Hepatocyte (in vitro differentiated cells): Measurements from ENCODE around the gene C3orf20. TPM values are rescaled to one million over a fixed set of nuclear protein-coding genes. Genes with fewer than 3 reads are reported as not detected.

ENCODE experiments used
- DNase-seq: peaks from one replicate; pipeline ENCODE4 v3.0.0-alpha.2; 2016; ENCODE audit warnings: low spot score
- H2AFZ ChIP-seq: fragments of 200-600 bp; sonication (generic); 2 replicates; pipeline ENCODE4 v1.6.0; 2016; ENCODE audit warnings: antibody characterized with exemption, mild to moderate bottlenecking
- H3K27ac ChIP-seq: fragments of 200-600 bp; sonication (generic); 2 replicates; pipeline ENCODE4 v1.5.1; 2016; ENCODE audit warnings: mild to moderate bottlenecking
- H3K27me3 ChIP-seq: fragments of 200-600 bp; sonication (generic); 2 replicates; pipeline ENCODE4 v1.6.1; 2016
- H3K36me3 ChIP-seq: fragments of 200-600 bp; sonication (generic); replicated peaks from 2 replicates; pipeline ENCODE4 v1.5.1; 2016; ENCODE audit warnings: low read depth; ENCODE audit not compliant: insufficient read depth
- H3K4me1 ChIP-seq: fragments of 200-600 bp; sonication (generic); 2 replicates; pipeline ENCODE4 v1.5.1; 2016; ENCODE audit warnings: mild to moderate bottlenecking, moderate library complexity; ENCODE audit not compliant: insufficient read depth
- H3K4me2 ChIP-seq: fragments of 200-600 bp; sonication (generic); 2 replicates; pipeline ENCODE4 v1.6.0; 2016
- H3K4me3 ChIP-seq: fragments of 200-600 bp; sonication (generic); 2 replicates; pipeline ENCODE4 v1.5.1; 2016; ENCODE audit warnings: mild to moderate bottlenecking
- H3K79me2 ChIP-seq: fragments of 200-600 bp; sonication (generic); 2 replicates; pipeline ENCODE4 v1.6.0; 2017; ENCODE audit warnings: mild to moderate bottlenecking
- H3K9me2 ChIP-seq: fragments of 200-600 bp; sonication (generic); replicated peaks from 2 replicates; pipeline ENCODE4 v1.6.0; 2017; ENCODE audit warnings: mild to moderate bottlenecking; ENCODE audit not compliant: insufficient read depth
- H3K9me3 ChIP-seq: fragments of 200-600 bp; sonication (generic); 2 replicates; pipeline ENCODE4 v1.5.1; 2016; ENCODE audit warnings: low read depth, mild to moderate bottlenecking
- H4K20me1 ChIP-seq: fragments of 200-600 bp; sonication (generic); 2 replicates; pipeline ENCODE4 v1.6.0; 2016; ENCODE audit warnings: mild to moderate bottlenecking; ENCODE audit not compliant: insufficient read depth, poor library complexity, severe bottlenecking
- CTCF ChIP-seq: fragments of 200-600 bp; sonication (generic); IDR thresholded peaks from 2 replicates; pipeline ENCODE4 v1.5.1; 2016; ENCODE audit warnings: antibody characterized with exemption, mild to moderate bottlenecking; ENCODE audit not compliant: poor library complexity
- EZH2 ChIP-seq: fragments of 200-600 bp; sonication (generic); IDR thresholded peaks from 2 replicates; pipeline ENCODE4 v1.6.1; 2016; ENCODE audit warnings: antibody characterized with exemption, mild to moderate bottlenecking, borderline replicate concordance
- EZH2phosphoT487 ChIP-seq: fragments of 200-600 bp; sonication (generic); IDR thresholded peaks from one replicate; pipeline ENCODE4 v1.6.1; 2018; ENCODE audit warnings: antibody characterized with exemption, mild to moderate bottlenecking, low read depth, moderate library complexity; ENCODE audit not compliant: unreplicated experiment, severe bottlenecking
- WGBS: methylation state at CpG from one replicate; pipeline ENCODE4 v1.1.6; 2016; ENCODE audit warnings: low lambda C conversion rate; ENCODE audit errors: missing lambda C conversion rate; 5-methylcytosine and 5-hydroxymethylcytosine counted together
- polyA plus RNA-seq: library from polyadenylated mRNA; unstranded; fragments of >200 nt; fragmentation: Nextera tagmentation; extraction: Ambion mirVana; gene quantifications from 2 replicates; pipeline ENCODE4 v1.2.1, GENCODE V29; 2016
- total RNA-seq: library from RNA; depleted of rRNA; stranded (reverse); fragments of >200 nt; gene quantifications from 2 replicates; pipeline ENCODE4 v1.2.3, GENCODE V29; 2014

C3orf20 gene
- total and polyA plus RNA-seq, 2 experiments from 2014 or later = 0.07 TPM; not detected in 1

GRCh38 chr3:14640734-14641133 is 34.2 kb upstream of the C3orf20 start:
- no peak overlapping the region for H2AFZ ChIP-seq
- H3K4me2 ChIP-seq = no peak overlapping the region
- no peak for DNase-seq
- H3K9me3 ChIP-seq = no peaks in the 10 kb centered on the region
- TF ChIP-seq EZH2phosphoT487 (no peak), EZH2 (no peak), CTCF (no peak)
- peaks cover 4% of the 10 kb centered on the region for H3K27me3 ChIP-seq
- no peaks in the 10 kb centered on the region for H3K9me2 ChIP-seq
- no peaks in the 10 kb centered on the region for H3K4me1 ChIP-seq
- no peaks in the 10 kb centered on the region for H3K36me3 ChIP-seq
- 37% methylated on average over 2 of the region's 2 CpGs for WGBS
- H3K79me2 ChIP-seq = no peaks in the 10 kb centered on the region
- H3K4me3 ChIP-seq = no peak overlapping the region
- H3K27ac ChIP-seq = no peak overlapping the region
- H4K20me1 ChIP-seq = no peaks in the 10 kb centered on the region

- TF ChIP-seq CTCF (no peak), EZH2 (no peak), EZH2phosphoT487 (no peak)
- Histone ChIP-seq H2AFZ (no peak overlapping the region), H3K79me2 (no peaks in the 10 kb centered on the region), H3K4me1 (no peaks in the 10 kb centered on the region), H3K36me3 (no peaks in the 10 kb centered on the region), H3K4me3 (no peak overlapping the region), H3K4me2 (no peak overlapping the region), H3K27me3 (peaks cover 4% of the 10 kb centered on the region), H3K9me2 (no peaks in the 10 kb centered on the region), H4K20me1 (no peaks in the 10 kb centered on the region), H3K9me3 (no peaks in the 10 kb centered on the region), H3K27ac (no peak overlapping the region)
- DNase-seq = no peak
- WGBS = 100% methylated on average over 4 of the region's 4 CpGs
Measured at GRCh38 chr3:14641346-14641745, 33.6 kb upstream of the C3orf20 start.

DNA sequence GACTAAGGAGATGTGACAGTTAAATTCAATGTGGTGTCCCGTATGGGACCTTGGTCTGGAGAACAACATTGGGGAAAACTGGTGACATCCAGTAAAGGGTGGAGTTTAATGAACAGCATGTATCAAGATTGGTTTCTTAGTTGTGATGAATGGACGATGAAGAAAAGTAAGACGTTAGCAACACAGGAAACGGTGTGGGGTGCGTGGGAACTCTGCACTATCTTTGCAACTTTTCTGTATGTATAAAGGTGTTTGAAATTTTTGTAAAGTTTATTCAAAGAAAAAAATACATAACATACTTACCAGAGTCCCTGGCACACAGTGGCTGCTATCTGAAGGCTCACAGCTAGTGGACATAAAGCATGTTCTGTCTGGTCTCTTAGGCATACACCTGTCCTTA is 29.5 kb upstream of the C3orf20 start:
- no peak overlapping the region for H3K4me3 ChIP-seq
- no peak overlapping the region for H3K4me2 ChIP-seq
- no peak overlapping the region for H2AFZ ChIP-seq
- peaks cover 4% of the 10 kb centered on the region for H3K27me3 ChIP-seq
- H4K20me1 ChIP-seq = no peaks in the 10 kb centered on the region
- TF ChIP-seq EZH2phosphoT487 (no peak), CTCF (no peak), EZH2 (no peak)
- WGBS = 93% methylated on average over 5 of the region's 5 CpGs
- H3K9me2 ChIP-seq = no peaks in the 10 kb centered on the region
- H3K79me2 ChIP-seq = no peaks in the 10 kb centered on the region
- no peak for DNase-seq
- no peaks in the 10 kb centered on the region for H3K36me3 ChIP-seq
- no peaks in the 10 kb centered on the region for H3K9me3 ChIP-seq
- H3K4me1 ChIP-seq = peaks cover 20% of the 10 kb centered on the region
- H3K27ac ChIP-seq = no peak overlapping the region

DNA sequence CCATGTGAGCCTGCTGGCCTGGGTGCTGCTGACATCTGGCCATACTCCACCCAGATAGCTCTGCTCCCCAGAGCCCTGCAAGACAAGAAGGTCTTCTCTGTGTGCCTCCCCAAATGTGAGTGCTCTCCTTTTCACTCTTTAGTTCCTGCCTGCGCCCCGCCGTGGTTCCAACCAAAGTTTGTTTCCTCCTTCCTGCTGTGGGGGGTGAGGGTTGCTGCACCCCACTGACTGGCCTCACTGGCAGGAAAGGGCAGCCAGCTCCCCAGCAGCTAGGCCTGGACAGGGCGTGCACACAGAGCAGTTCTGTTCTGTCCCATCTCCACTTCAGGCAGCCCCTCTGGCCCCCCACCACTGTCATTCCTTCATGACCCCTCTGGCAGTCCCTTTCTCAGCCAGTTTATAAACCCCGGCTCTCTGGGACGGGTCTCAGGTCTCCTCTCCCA is 28.8 kb upstream of the C3orf20 start:
- no peak overlapping the region for H3K4me3 ChIP-seq
- no peak overlapping the region for H3K4me2 ChIP-seq
- H2AFZ ChIP-seq = no peak overlapping the region
- no peaks in the 10 kb centered on the region for H3K9me2 ChIP-seq
- H3K36me3 ChIP-seq = no peaks in the 10 kb centered on the region
- peaks cover 25% of the 10 kb centered on the region for H3K4me1 ChIP-seq
- WGBS = 93% methylated on average over 6 of the region's 6 CpGs
- H3K79me2 ChIP-seq = no peaks in the 10 kb centered on the region
- DNase-seq = no peak
- no peak overlapping the region for H3K27ac ChIP-seq
- TF ChIP-seq EZH2phosphoT487 (no peak), EZH2 (no peak), CTCF (no peak)
- H4K20me1 ChIP-seq = no peaks in the 10 kb centered on the region
- no peaks in the 10 kb centered on the region for H3K9me3 ChIP-seq
- peaks cover 4% of the 10 kb centered on the region for H3K27me3 ChIP-seq
